ENCODE data around the gene DNASE1L2.

Gene DNASE1L2

GRCh38 chr16:2226245-2226793 is 9.9 kb upstream of the DNASE1L2 start:
- DNase-seq (ENCODE audit: low read depth): no peak

- DNase-seq (ENCODE audit: low read depth): no peak
These were observed 9.3 kb upstream of the DNASE1L2 start for GRCh38 chr16:2226918-2227317.

DNA sequence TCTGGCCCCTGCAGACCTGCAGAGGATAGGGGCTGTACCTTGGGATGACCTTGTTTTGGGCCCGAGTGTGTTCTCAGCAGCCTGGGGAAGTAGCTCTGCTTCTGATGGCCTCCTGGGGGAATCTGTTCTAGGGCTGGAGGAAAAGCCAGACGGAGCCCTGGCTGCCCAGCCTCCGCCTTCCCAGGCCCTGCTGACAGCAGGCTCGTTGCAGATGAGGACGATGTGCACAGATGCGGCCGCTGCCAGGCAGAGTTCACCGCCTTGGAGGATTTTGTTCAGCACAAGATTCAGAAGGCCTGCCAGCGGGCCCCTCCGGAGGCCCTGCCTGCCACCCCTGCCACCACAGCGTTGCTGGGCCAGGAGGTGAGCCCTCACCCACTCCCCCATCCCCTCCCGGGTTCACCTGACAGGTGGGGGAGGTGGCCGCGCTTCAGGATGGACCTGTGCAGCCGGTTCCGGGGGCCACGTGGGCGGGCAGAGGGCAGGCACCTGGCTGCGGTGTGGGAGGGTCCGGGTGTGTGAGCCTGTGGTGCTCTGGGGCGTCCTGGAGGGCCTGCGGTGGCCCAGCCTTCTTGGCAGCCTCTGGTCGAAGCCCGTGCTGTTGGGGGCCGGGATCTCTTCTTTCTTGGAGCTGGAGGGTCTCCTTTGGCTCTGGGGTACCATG is 8.0 kb upstream of the DNASE1L2 start:
- no peak for DNase-seq (ENCODE audit: low read depth)

DNA sequence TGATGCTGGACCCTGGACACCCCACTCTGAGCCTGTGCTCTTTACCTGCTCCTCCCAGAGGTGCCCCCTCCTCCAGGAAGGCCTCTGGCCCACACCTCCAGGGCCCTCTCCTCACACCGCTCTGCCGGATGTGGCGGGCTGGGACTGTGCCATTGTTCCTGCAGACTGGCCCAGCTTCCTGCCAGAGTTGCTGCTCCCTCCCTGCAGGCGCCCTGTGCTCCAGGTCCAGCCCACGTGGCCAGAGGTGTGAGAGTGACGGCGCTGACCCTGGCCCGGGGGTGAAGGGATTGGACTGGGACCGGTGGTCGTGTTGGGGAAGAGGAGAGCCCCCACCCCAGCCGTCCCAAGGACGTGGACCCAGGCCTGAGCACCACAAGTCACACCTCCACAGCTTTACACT is 7.2 kb upstream of the DNASE1L2 start:
- DNase-seq (ENCODE audit: low read depth): no peak

- DNase-seq (ENCODE audit: low read depth): no peak
These were observed 6.5 kb upstream of the DNASE1L2 start for GRCh38 chr16:2229632-2230250.

DNA sequence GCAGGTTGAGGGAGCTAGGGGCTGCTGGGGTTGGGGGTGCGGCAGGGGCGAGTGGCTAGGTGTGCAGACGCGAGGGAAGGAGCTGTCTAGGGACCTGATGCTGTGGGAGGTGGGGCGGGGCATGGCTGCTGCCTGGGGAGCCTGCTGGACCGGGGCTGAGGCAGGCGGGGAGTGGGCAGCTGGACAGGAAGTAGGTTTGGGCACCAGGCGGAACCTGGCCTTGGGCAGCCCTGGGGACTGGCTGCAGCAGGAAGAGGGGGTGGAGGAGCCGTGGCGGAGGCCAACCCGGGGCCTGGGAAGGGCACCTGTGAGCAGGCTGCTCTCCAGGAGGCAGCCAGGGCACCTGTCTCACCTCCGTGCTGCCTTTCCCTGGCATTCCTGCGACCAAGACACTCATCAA is 5.9 kb upstream of the DNASE1L2 start:
- DNase-seq (ENCODE audit: low read depth): no peak

GRCh38 chr16:2231016-2231931 is 5.0 kb upstream of the DNASE1L2 start:
- no peak for DNase-seq (ENCODE audit: low read depth)

GRCh38 chr16:2232094-2232990 is 3.9 kb upstream of the DNASE1L2 start:
- no peak for DNase-seq (ENCODE audit: low read depth)

DNA sequence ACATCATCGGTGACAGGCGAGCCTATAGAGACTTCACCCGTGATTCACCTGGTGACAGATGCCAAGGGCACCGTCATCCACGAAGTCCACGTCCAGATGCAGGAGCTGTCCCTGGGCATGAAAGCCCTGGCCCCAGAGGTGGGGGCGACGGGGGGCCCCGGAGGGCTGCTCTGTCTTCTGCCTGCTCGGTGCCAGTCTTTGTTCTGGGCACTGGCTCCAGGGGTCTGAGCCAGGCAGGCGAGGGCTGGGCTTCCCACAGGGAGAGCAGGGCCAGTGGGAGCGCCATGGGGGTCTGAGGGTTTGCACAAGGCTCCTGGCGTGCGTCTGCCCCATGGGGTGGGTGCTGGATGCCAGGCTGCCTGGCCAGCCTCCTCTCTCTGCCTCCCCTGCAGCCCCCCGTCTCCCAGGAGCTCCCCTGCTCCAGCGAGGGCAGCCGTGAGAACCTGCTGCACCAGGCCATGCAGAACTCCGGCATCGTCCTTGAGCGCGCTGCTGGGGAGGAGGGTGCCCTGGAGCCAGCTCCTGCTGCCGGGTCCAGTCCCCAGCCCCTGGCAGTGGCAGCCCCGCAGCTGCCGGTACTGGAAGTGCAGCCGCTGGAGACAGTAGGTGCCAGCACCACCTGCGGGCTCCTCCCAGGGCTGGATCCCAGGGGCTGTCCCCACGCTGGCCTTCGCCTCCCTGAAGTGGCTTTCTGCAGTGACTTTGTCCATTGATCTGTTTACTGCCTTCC is 3.0 kb upstream of the DNASE1L2 start:
- DNase-seq (ENCODE audit: low read depth): no peak

GRCh38 chr16:2233872-2234812 is 2.1 kb upstream of the DNASE1L2 start:
- no peak for DNase-seq (ENCODE audit: low read depth)

GRCh38 chr16:2234813-2235170 is 1.5 kb upstream of the DNASE1L2 start:
- DNase-seq (ENCODE audit: low read depth): no peak

GRCh38 chr16:2235234-2235651 is 1.0 kb upstream of the DNASE1L2 start:
- DNase-seq (ENCODE audit: low read depth): no peak

DNA sequence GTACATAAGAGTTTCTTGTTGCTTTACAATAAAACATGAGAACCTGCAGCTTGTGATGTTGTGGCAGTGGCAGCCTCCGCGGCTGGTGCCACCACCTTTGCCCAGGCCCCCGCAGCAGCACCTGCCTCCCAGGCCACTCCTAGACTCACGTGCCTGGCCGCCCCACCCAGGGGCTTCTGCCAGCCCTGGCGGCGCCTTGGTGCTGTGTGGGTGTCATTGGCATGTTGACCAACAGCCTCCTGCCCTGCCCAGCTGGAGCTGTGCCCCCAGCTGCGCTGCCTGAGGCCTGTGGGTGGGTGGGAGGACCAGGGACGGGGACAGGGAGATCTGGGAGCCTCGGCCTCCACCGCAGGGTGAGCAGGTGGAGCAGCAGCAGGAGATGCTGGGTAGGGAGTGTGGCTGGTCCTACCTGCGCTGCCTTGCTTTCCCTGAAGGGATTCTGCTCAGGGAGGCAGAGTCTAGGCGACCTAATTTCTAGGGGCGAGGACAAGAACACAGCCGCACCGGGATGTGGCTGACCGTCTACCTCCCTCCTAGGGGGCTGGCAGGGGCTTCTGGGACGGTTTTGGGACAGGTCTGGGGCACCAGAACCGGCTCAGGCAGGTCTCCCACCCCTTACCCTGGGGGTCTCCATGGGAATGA is 428 bp upstream of the DNASE1L2 start:
- no peak for DNase-seq (ENCODE audit: low read depth)

DNA sequence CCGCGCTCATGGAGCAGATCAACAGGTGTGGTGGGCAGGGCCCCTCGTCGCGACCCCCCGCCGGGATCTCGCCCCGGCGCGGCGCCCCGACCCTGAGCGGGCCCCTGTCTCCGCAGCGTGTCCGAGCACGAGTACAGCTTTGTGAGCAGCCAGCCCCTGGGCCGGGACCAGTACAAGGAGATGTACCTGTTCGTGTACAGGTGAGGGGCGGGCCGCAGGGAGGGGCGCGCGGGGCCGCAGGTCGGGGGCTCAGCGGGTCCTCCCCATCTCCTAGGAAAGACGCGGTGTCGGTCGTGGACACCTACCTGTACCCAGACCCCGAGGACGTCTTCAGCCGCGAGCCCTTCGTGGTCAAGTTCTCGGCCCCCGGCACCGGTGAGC is 848 bp downstream of the DNASE1L2 start:
- no peak for DNase-seq (ENCODE audit: low read depth)

GRCh38 chr16:2237493-2238149 is 1.4 kb downstream of the DNASE1L2 start:
- DNase-seq (ENCODE audit: low read depth): no peak

DNA sequence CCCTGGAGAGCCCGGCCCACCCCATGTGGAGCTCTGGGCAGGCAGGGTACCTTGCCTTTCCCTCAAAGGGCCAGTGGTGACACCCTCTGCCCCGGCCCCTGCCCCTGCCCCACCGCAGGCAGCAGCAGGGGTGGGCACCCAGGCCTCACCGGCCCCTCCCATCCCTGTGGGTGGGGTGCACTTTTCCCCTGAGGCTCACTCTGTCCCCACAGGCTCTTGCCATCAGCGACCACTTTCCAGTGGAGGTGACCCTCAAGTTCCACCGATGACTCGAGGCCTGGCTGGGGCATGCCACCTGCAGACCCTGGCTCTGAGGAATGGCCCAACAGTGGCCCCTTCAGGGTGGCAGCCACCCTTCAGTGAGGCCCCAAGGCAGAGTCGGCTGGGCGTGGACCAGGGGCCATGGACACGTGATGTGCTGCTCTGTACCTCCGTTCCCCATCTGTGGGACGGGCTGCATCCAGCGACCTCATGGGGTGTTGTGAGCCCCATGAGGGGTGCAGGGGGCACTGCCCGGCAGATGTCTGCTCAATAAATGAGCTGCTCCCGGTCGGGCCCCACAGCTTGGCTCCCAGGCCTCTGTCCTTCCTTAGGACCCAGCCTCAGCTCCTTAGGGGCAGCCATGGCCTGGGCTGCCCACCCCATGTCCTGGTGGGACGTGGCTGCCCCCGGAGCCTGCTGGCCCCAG is 2.0 kb downstream of the DNASE1L2 start:
- no peak for DNase-seq (ENCODE audit: low read depth)

- DNase-seq (ENCODE audit: low read depth): no peak
These were observed 2.8 kb downstream of the DNASE1L2 start for GRCh38 chr16:2238838-2239675.
